GM06990 (cell line): Measurements from ENCODE around the gene IL3.

Experiments used
- DNase-seq: peaks from one replicate; pipeline ENCODE4 v3.0.0-alpha.2; 2011; ENCODE audit not compliant: insufficient read length; ENCODE audit errors: extremely low read depth
- H3K27me3 ChIP-seq: replicated peaks from 2 replicates; pipeline ENCODE4 v1.6.0; 2011; ENCODE audit warnings: low read length; ENCODE audit not compliant: control insufficient read depth, insufficient read depth
- H3K36me3 ChIP-seq: 2 replicates; pipeline ENCODE4 v1.5.1; 2011; ENCODE audit warnings: low read length; ENCODE audit not compliant: control insufficient read depth, insufficient read depth
- H3K4me3 ChIP-seq: replicated peaks from 2 replicates; pipeline ENCODE4 v1.5.1; 2011; ENCODE audit warnings: low read depth, mild to moderate bottlenecking, control low read depth, low read length
- TF ChIP-seq, protein P1 (sequence below): IDR thresholded peaks from 2 replicates; pipeline ENCODE4 v1.5.1; 2011; ENCODE audit warnings: low read length, control low read depth, mild to moderate bottlenecking, inconsistent platforms; ENCODE audit not compliant: insufficient read depth, poor library complexity, severe bottlenecking

The IL3 gene

DNA sequence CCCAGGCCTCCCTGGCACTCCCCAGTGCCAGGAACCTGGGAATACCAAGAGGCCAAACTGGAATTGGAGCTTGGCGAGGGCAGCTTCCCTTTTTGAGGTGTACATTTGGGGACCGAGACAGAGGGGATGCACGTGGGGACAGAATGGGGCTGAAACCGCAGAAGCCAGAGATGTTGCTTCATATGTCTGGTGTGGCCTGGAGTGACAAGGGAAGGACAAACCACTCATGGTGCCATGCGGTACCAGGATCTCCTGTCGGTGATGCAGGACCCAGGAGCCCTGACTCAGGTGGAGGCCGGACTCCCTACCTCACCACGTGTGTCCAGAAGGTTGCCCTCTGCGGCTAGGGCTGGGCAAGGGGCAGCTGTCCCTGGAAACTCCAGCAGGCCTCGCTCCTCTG lies 9.1 kb downstream of the IL3 start:
- TF ChIP-seq, protein P1, sequence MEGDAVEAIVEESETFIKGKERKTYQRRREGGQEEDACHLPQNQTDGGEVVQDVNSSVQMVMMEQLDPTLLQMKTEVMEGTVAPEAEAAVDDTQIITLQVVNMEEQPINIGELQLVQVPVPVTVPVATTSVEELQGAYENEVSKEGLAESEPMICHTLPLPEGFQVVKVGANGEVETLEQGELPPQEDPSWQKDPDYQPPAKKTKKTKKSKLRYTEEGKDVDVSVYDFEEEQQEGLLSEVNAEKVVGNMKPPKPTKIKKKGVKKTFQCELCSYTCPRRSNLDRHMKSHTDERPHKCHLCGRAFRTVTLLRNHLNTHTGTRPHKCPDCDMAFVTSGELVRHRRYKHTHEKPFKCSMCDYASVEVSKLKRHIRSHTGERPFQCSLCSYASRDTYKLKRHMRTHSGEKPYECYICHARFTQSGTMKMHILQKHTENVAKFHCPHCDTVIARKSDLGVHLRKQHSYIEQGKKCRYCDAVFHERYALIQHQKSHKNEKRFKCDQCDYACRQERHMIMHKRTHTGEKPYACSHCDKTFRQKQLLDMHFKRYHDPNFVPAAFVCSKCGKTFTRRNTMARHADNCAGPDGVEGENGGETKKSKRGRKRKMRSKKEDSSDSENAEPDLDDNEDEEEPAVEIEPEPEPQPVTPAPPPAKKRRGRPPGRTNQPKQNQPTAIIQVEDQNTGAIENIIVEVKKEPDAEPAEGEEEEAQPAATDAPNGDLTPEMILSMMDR, result no peak
- Histone ChIP-seq H3K36me3 (no peaks in the 10 kb centered on the region), H3K27me3 (no peaks in the 10 kb centered on the region; the same call in none of the 2 replicates), H3K4me3 (no peak overlapping the region)
- no peak for DNase-seq

DNA sequence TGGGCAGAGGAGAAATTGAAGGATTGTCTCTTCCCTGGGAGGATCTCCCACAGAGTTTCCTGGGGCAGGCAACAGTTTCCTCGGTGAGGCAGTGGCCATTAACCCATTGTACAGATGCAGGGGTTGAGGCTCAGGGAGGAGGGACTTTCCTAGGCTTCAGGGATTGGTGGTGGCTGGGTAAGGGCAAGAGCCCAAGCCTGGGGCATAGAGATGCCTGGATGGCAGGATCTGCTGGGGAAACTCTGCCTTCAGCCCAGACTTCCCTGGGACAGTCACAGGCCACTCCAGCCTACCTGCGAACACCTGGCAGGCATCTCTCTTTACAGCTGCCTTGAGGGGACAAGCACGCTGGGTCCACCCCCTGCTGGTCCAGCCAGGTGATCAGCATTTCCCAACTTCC lies 9.5 kb downstream of the IL3 start:
- TF ChIP-seq, protein P1, result no peak
- H3K36me3 ChIP-seq, result no peaks in the 10 kb centered on the region
- no peak overlapping the region for H3K4me3 ChIP-seq
- no peaks in the 10 kb centered on the region; the same call in none of the 2 replicates for H3K27me3 ChIP-seq
- DNase-seq, result no peak

DNA sequence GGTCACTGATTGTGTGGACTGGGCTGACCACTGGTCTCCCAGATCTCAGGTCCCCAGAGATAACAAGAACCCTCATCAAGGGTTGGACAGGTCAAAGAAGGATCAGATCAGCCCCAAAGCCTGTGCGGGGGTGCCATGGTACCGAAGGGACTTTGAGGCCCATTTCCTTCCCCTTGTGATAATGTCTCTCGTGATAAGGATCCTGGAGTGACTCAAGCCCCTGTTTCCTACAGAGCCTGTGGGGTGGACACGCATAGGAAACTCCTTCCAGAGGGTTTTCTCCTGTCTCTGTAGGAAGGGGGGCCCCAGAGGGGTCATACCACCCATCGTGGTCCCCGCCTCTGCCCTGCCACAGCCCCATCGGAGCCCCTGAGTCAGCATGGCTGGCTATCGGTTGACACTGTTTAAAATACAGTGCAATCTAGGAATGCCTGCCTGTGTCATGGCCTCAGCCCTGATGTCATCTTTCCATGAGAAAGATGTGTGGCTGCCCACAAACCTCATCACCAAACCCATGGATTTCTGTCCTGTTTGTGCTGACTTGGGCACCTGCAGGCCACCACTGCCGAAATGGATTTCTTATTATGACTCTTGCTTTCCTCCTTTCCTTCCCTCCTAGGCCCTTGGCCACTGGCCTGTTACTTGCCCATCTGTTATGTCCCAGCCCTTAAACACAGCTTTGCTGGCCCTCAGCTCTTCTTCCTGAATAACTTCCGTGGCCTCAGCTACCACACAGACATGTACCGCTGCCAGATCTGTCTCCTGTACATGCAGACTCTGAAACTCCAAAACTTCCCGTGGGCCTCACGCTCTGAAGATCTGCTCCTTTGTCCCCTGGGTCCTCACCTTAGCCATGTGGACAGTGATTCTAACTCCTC lies 10.2 kb downstream of the IL3 start:
- H3K4me3 ChIP-seq, result no peak overlapping the region
- no peaks in the 10 kb centered on the region; the same call in none of the 2 replicates for H3K27me3 ChIP-seq
- DNase-seq, result no peak
- TF ChIP-seq, protein P1, result no peak
- no peaks in the 10 kb centered on the region for H3K36me3 ChIP-seq

DNA sequence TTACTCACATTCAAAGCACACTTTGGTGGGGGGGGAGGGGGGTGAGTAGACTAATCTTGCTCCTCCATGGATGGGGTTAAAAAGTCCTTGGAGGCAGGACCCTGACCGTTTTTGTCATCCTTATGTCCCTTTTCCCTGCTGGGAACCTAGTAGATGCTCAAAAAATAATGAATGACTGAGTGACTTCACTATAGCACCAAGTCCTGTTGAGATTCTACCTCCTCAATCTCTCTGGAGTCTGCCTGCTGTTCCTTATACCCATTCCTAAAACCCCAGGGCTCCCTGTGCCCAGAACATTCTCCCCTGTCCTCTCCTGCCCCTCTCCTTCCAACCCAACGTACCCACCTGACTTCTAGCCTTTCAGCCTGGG lies 10.9 kb downstream of the IL3 start:
- no peak overlapping the region for H3K4me3 ChIP-seq
- DNase-seq, result no peak
- TF ChIP-seq, protein P1, result no peak
- H3K36me3 ChIP-seq, result no peaks in the 10 kb centered on the region
- no peaks in the 10 kb centered on the region; the same call in none of the 2 replicates for H3K27me3 ChIP-seq

DNA sequence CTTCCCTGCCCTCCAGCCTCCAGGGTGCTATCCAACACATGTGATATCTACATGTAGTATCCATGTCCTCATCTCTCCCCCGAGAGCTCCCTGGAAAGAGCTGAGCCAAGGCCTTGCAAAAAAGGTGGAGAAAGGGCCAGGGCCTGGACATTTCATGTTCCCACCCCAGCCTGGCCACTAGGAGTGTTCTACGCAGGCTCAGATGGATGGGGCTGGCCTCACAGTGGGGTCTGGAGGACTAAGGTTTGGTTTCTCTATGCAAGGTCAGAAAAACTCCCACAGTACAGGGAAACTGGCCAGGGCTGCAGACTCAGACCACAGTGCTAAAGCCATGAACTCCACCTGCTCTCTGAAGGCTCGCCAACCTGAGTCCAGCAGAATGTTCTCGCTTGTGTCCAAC lies 11.6 kb downstream of the IL3 start:
- H3K36me3 ChIP-seq, result no peaks in the 10 kb centered on the region
- TF ChIP-seq, protein P1, result no peak
- DNase-seq, result no peak
- H3K27me3 ChIP-seq, result no peaks in the 10 kb centered on the region; the same call in none of the 2 replicates
- no peak overlapping the region for H3K4me3 ChIP-seq

DNA sequence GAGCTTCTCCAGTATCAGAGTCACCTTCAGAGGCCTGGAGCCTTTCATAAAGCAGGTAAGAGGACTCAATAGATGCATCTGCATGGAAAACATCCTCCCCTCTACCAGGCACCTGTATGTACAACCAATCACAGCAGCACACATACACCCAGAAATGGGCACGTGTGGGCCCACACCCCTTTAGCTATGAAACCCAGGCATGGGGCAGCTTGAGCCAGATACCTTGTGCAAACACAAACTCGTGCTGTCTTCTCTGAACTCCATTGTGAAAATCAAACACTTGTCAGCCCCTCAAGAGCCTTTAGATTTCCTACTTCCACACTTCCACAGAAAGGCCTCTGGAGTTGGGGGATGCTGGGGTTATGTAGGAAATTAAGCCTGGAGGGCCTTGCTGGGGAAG lies 12.1 kb downstream of the IL3 start:
- Histone ChIP-seq H3K36me3 (no peaks in the 10 kb centered on the region), H3K27me3 (no peaks in the 10 kb centered on the region; the same call in none of the 2 replicates), H3K4me3 (no peak overlapping the region)
- TF ChIP-seq, protein P1, result no peak
- DNase-seq, result no peak
